ENCODE data around the gene ZMYND8.

GRCh38 chr20:47334022-47334551 is 22.4 kb downstream of the ZMYND8 start:
- TF ChIP-seq EP300 (IDR thresholded peaks at IDR 0.05; ENCODE audit: borderline replicate concordance in 1 of 2, low read depth in 2 of 2, low read length in 2 of 2) (no peak), POLR2AphosphoS5 (IDR thresholded peaks at IDR 0.05; ENCODE audit: low read depth, low read length) (no peak), TBP (IDR thresholded peaks at IDR 0.05; ENCODE audit: low read depth, low read length) (no peak), CTCF (IDR thresholded peaks at IDR 0.05; ENCODE audit: control extremely low read depth in 1 of 3, insufficient read depth in 1 of 3, low read depth in 1 of 3, low read length in 3 of 3) (no peak), MAX (IDR thresholded peaks at IDR 0.05) (no peak), CHD1 (IDR thresholded peaks at IDR 0.05; ENCODE audit: low read depth, low read length) (no peak), POLR2A (IDR thresholded peaks at IDR 0.05; ENCODE audit: control extremely low read depth in 1 of 2, low read depth in 2 of 2, low read length in 2 of 2) (no peak), SIX5 (IDR thresholded peaks at IDR 0.05; ENCODE audit: low read depth, low read length) (no peak), TAF7 (optimal IDR thresholded peaks at IDR 0.05; ENCODE audit: borderline replicate concordance, low read depth, low read length) (no peak), CEBPB (IDR thresholded peaks at IDR 0.05; ENCODE audit: low read depth, low read length) (no peak), EZH2 (IDR thresholded peaks at IDR 0.05; ENCODE audit: low read depth, low read length, severe bottlenecking) (no peak), GABPA (IDR thresholded peaks at IDR 0.05; ENCODE audit: borderline replicate concordance, insufficient read depth, low read length) (no peak), SRF (IDR thresholded peaks at IDR 0.05; ENCODE audit: low read depth, low read length) (no peak)

Data from H1 (cell line).